KMS-11 (cell line): ENCODE results near the gene NUDT22.

ENCODE experiments used
- H2AFZ ChIP-seq: fragments of 200-600 bp; sonication (generic); 2 replicates; pipeline ENCODE4 v1.6.1; 2016; ENCODE audit warnings: antibody characterized with exemption, mixed run types, low read depth
- H3K27ac ChIP-seq: fragments of 200-600 bp; sonication (generic); 2 replicates; pipeline ENCODE4 v1.6.1; 2016; ENCODE audit warnings: mild to moderate bottlenecking, mixed run types
- H3K27me3 ChIP-seq: fragments of 200-600 bp; sonication (generic); 2 replicates; pipeline ENCODE4 v1.6.1; 2017; ENCODE audit warnings: mild to moderate bottlenecking, low read depth, mixed run types, moderate library complexity; ENCODE audit not compliant: insufficient read depth
- H3K36me3 ChIP-seq: fragments of 200-600 bp; sonication (generic); 2 replicates; pipeline ENCODE4 v1.6.1; 2017; ENCODE audit warnings: mild to moderate bottlenecking, mixed run types; ENCODE audit not compliant: insufficient read depth
- H3K4me1 ChIP-seq: fragments of 200-600 bp; sonication (generic); 2 replicates; pipeline ENCODE4 v1.6.1; 2016; ENCODE audit warnings: mild to moderate bottlenecking, low read depth, mixed run types; ENCODE audit not compliant: poor library complexity, severe bottlenecking
- H3K4me2 ChIP-seq: fragments of 200-600 bp; sonication (generic); 2 replicates; pipeline ENCODE4 v1.7.0; 2016; ENCODE audit warnings: mild to moderate bottlenecking, mixed run types
- H3K4me3 ChIP-seq: fragments of 200-600 bp; sonication (generic); IDR thresholded peaks from 2 replicates; pipeline ENCODE4 v1.6.1; 2017; ENCODE audit warnings: low read depth, low read length, mixed read lengths; ENCODE audit not compliant: insufficient read depth
- H3K79me2 ChIP-seq: fragments of 200-600 bp; sonication (generic); 2 replicates; pipeline ENCODE4 v1.6.1; 2016; ENCODE audit warnings: low read depth, mixed run types; ENCODE audit not compliant: insufficient read depth
- H3K9ac ChIP-seq: fragments of 200-600 bp; sonication (generic); 2 replicates; pipeline ENCODE4 v1.6.1; 2016; ENCODE audit warnings: mild to moderate bottlenecking, mixed run types
- H4K20me1 ChIP-seq: fragments of 200-600 bp; sonication (generic); 2 replicates; pipeline ENCODE4 v1.6.1; 2016; ENCODE audit warnings: mild to moderate bottlenecking, mixed run types; ENCODE audit not compliant: insufficient read depth
- CTCF ChIP-seq: fragments of 200-600 bp; sonication (generic); conservative IDR thresholded peaks from 2 replicates; pipeline ENCODE4 v1.6.1; 2017; ENCODE audit warnings: low read depth, mild to moderate bottlenecking, antibody characterized with exemption, low read length, moderate library complexity, mixed read lengths

Gene NUDT22

GRCh38 chr11:64278576-64279190, 52.6 kb downstream of the NUDT22 start:
- Histone ChIP-seq H4K20me1 (no peaks in the 10 kb centered on the region), H3K27ac (no peak overlapping the region), H3K4me1 (peaks cover 13% of the 10 kb centered on the region), H3K4me2 (no peak overlapping the region), H3K36me3 (no peaks in the 10 kb centered on the region), H3K79me2 (peaks cover 8% of the 10 kb centered on the region; the same call in 1 of the 2 replicates), H3K4me3 (no peak overlapping the region), H2AFZ (no peak overlapping the region), H3K9ac (no peak overlapping the region), H3K27me3 (no peaks in the 10 kb centered on the region)
- TF ChIP-seq CTCF: no peak
